ENCODE measurements around the gene RPL7L1.

Gene RPL7L1

DNA sequence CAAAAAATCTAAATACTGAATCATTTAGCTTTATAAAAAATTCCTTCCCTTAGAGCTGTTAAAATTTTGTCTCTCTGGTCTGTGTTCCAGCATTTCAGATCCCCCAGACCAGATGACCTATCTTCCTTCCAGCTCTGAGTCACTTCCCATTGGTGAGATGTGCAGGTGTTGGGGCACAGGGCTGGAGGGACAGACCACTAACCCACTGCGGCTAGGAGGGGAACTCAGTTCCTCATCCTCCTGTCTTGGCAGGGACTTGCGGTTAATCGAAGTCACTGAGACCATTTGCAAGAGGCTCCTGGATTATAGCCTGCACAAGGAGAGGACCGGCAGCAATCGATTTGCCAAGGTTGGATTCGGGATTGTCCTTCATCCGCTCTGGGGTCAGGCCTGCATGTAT is 55.9 kb downstream of the RPL7L1 start:
- peaks cover 90% of the 10 kb centered on the region for H3K79me2 ChIP-seq (ENCODE audit: low read length)

DNA sequence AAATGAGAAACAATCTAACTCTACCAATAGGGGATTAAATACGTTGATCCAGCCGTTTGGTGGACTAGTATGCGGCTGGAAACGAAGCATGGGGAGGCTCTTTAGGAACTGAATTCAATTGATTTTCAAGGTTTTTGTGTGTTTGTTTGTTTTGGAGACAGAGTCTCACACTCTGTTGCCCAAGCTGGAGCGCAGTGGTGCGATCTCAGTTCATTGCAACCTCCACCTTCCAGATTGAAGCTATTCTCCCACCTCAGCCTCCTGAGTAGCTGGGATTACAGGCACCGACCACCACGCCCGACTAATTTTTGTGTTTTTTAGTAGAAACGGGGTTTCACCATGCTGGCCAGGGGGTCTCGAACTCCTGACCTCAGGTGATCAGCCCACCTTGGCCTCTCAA is 57.0 kb downstream of the RPL7L1 start:
- Histone ChIP-seq H3K9ac (ENCODE audit: low read length) (no peak overlapping the region), H3K27ac (ENCODE audit: low read length) (no peak overlapping the region), H3K4me2 (ENCODE audit: low read length) (no peak overlapping the region), H4K20me1 (ENCODE audit: insufficient read depth, low read length) (peaks cover 79% of the 10 kb centered on the region), H3K36me3 (replicated peaks; ENCODE audit: low read depth, low read length) (peaks cover 85% of the 10 kb centered on the region), H3K9me3 (ENCODE audit: insufficient read depth, low read length) (no peaks in the 10 kb centered on the region), H3K27me3 (ENCODE audit: low read depth, low read length) (no peaks in the 10 kb centered on the region), H3K4me3 (ENCODE audit: low read length) (no peak overlapping the region), H2AFZ (ENCODE audit: low read depth, low read length) (no peak overlapping the region), H3K4me1 (ENCODE audit: low read length) (peaks cover 51% of the 10 kb centered on the region), H3K79me2 (ENCODE audit: low read length) (peaks cover 80% of the 10 kb centered on the region)
- no peak for TF ChIP-seq EZH2phosphoT487 (IDR thresholded peaks at IDR 0.05; ENCODE audit: low read depth)
- TF ChIP-seq, protein P1, sequence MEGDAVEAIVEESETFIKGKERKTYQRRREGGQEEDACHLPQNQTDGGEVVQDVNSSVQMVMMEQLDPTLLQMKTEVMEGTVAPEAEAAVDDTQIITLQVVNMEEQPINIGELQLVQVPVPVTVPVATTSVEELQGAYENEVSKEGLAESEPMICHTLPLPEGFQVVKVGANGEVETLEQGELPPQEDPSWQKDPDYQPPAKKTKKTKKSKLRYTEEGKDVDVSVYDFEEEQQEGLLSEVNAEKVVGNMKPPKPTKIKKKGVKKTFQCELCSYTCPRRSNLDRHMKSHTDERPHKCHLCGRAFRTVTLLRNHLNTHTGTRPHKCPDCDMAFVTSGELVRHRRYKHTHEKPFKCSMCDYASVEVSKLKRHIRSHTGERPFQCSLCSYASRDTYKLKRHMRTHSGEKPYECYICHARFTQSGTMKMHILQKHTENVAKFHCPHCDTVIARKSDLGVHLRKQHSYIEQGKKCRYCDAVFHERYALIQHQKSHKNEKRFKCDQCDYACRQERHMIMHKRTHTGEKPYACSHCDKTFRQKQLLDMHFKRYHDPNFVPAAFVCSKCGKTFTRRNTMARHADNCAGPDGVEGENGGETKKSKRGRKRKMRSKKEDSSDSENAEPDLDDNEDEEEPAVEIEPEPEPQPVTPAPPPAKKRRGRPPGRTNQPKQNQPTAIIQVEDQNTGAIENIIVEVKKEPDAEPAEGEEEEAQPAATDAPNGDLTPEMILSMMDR (IDR thresholded peaks at IDR 0.05; ENCODE audit: low read depth, low read length), result no peak

More for the DNA sequence above, 55.9 kb downstream of the RPL7L1 start:
- Histone ChIP-seq H3K36me3 (replicated peaks; ENCODE audit: low read depth, low read length) (peaks cover 86% of the 10 kb centered on the region), H3K9ac (ENCODE audit: low read length) (no peak overlapping the region), H3K4me3 (ENCODE audit: low read length) (0 out of 2 replicates have a peak overlapping the region, but pooled peaks have one; percentile 7), H3K4me2 (ENCODE audit: low read length) (peak overlapping the region; percentile 11), H4K20me1 (ENCODE audit: insufficient read depth, low read length) (peaks cover 89% of the 10 kb centered on the region), H3K9me3 (ENCODE audit: insufficient read depth, low read length) (no peaks in the 10 kb centered on the region), H3K27ac (ENCODE audit: low read length) (peak overlapping the region; percentile 27), H2AFZ (ENCODE audit: low read depth, low read length) (no peak overlapping the region), H3K4me1 (ENCODE audit: low read length) (peaks cover 62% of the 10 kb centered on the region), H3K27me3 (ENCODE audit: low read depth, low read length) (no peaks in the 10 kb centered on the region)
- TF ChIP-seq EZH2phosphoT487 (IDR thresholded peaks at IDR 0.05; ENCODE audit: low read depth), result no peak

DNA sequence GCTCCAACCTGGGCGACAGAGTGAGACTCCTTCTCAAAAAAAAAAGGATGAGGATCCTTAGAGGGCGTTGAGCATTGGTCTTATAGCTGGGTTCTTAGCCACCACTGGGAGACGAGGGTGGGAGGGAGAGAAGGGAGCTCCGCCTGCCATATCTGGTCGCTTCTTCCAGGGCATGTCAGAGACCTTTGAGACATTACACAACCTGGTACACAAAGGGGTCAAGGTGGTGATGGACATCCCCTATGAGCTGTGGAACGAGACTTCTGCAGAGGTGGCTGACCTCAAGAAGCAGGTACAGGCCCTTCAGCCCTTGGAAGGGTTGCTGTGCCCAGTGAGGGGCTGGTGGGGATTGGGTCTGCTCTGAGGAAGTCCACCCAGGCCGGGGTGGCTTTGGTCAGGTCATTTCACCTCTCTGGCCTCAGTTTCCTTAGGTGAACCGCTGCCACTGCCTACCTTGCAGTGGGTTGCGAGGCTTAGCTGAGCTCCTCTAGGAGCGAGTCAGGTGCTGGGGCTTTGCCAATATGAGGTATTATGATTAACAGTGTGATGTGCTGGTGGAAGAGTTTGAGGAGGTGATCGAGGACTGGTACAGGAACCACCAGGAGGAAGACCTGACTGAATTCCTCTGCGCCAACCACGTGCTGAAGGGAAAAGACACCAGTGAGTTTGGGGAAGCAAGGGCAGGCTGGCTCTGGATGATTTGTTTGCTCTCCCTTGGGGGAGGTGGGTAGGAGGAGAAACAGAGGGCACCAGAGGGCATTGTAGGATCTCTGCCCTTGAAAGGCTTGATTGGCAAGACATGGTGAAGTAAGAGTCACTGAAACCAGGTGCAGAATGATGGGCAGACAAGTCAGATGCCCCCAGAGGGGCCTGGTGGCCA is 58.4 kb downstream of the RPL7L1 start:
- Histone ChIP-seq H3K4me3 (ENCODE audit: low read length) (no peak overlapping the region), H3K79me2 (ENCODE audit: low read length) (peaks cover 66% of the 10 kb centered on the region), H3K9ac (ENCODE audit: low read length) (no peak overlapping the region), H3K27ac (ENCODE audit: low read length) (no peak overlapping the region), H3K4me2 (ENCODE audit: low read length) (no peak overlapping the region), H3K36me3 (replicated peaks; ENCODE audit: low read depth, low read length) (peaks cover 81% of the 10 kb centered on the region), H4K20me1 (ENCODE audit: insufficient read depth, low read length) (peaks cover 67% of the 10 kb centered on the region), H3K4me1 (ENCODE audit: low read length) (peaks cover 39% of the 10 kb centered on the region), H3K9me3 (ENCODE audit: insufficient read depth, low read length) (no peaks in the 10 kb centered on the region), H3K27me3 (ENCODE audit: low read depth, low read length) (no peaks in the 10 kb centered on the region), H2AFZ (ENCODE audit: low read depth, low read length) (no peak overlapping the region)
- TF ChIP-seq, protein P1 (IDR thresholded peaks at IDR 0.05; ENCODE audit: low read depth, low read length), result no peak
- no peak for TF ChIP-seq EZH2phosphoT487 (IDR thresholded peaks at IDR 0.05; ENCODE audit: low read depth)

DNA sequence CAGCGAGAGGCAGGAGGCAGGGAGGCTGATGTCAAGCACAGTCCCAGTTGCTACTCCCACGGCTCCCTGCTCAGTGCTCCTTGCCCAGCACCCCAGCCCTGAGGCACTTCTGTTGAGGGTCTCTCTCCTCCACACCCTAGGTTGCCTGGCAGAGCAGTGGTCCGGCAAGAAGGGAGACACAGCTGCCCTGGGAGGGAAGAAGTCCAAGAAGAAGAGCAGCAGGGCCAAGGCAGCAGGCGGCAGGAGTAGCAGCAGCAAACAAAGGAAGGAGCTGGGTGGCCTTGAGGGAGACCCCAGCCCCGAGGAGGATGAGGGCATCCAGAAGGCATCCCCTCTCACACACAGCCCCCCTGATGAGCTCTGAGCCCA is 59.0 kb downstream of the RPL7L1 start:
- H3K9me3 ChIP-seq (ENCODE audit: insufficient read depth, low read length), result no peaks in the 10 kb centered on the region
- peaks cover 33% of the 10 kb centered on the region for H3K4me1 ChIP-seq (ENCODE audit: low read length)
- peaks cover 79% of the 10 kb centered on the region for H3K36me3 ChIP-seq (replicated peaks; ENCODE audit: low read depth, low read length)
- H3K9ac ChIP-seq (ENCODE audit: low read length), result no peak overlapping the region
- TF ChIP-seq, protein P1 (IDR thresholded peaks at IDR 0.05; ENCODE audit: low read depth, low read length), result no peak
- no peak overlapping the region for H3K4me3 ChIP-seq (ENCODE audit: low read length)
- H4K20me1 ChIP-seq (ENCODE audit: insufficient read depth, low read length), result peaks cover 61% of the 10 kb centered on the region
- no peak overlapping the region for H3K27ac ChIP-seq (ENCODE audit: low read length)
- no peaks in the 10 kb centered on the region for H3K27me3 ChIP-seq (ENCODE audit: low read depth, low read length)
- no peak overlapping the region for H2AFZ ChIP-seq (ENCODE audit: low read depth, low read length)
- peaks cover 60% of the 10 kb centered on the region for H3K79me2 ChIP-seq (ENCODE audit: low read length)
- no peak overlapping the region for H3K4me2 ChIP-seq (ENCODE audit: low read length)

Measured in OCI-LY3 (cell line).